Neuronal stem cell (in vitro differentiated cells): ENCODE results near the gene CASKIN2.
A peak's percentile ranks its signal among the peaks of the same experiment; 100 is the strongest.

Experiments
- DNase-seq: peaks from one replicate; pipeline ENCODE4 v3.0.0-alpha.2; 2013; ENCODE audit warnings: low spot score
- H2AFZ ChIP-seq: one replicate; pipeline ENCODE4 v1.6.1; 2013; ENCODE audit warnings: mild to moderate bottlenecking, low read length, inconsistent platforms
- H2AK5ac ChIP-seq: 2 replicates; pipeline ENCODE4 v1.6.1; 2013; ENCODE audit warnings: low read depth, mild to moderate bottlenecking, inconsistent platforms, low read length, moderate library complexity, mixed read lengths
- H2BK120ac ChIP-seq: 2 replicates; pipeline ENCODE4 v1.6.1; 2013; ENCODE audit warnings: low read depth, mild to moderate bottlenecking, inconsistent platforms, low read length, moderate library complexity, mixed read lengths
- H2BK12ac ChIP-seq: one replicate; pipeline ENCODE4 v1.6.1; 2013; ENCODE audit warnings: low read length, inconsistent platforms
- H2BK15ac ChIP-seq: 2 replicates; pipeline ENCODE4 v1.6.1; 2013; ENCODE audit warnings: mild to moderate bottlenecking, low read length, inconsistent platforms, mixed read lengths
- H2BK5ac ChIP-seq: one replicate; pipeline ENCODE4 v1.6.1; 2013; ENCODE audit warnings: inconsistent platforms, mild to moderate bottlenecking, low read length, moderate library complexity
- H3K14ac ChIP-seq: one replicate; pipeline ENCODE4 v1.6.1; 2013; ENCODE audit warnings: low read length, inconsistent platforms
- H3K18ac ChIP-seq: 2 replicates; pipeline ENCODE4 v1.6.1; 2013; ENCODE audit warnings: low read length, inconsistent platforms
- H3K23ac ChIP-seq: 2 replicates; pipeline ENCODE4 v1.6.1; 2013; ENCODE audit warnings: low read depth, mild to moderate bottlenecking, mixed read lengths, low read length, inconsistent platforms; ENCODE audit not compliant: poor library complexity
- H3K27ac ChIP-seq: replicated peaks from 3 replicates; pipeline ENCODE4 v1.5.1; 2013; ENCODE audit warnings: low read length, inconsistent platforms
- H3K27me3 ChIP-seq, 3 experiments: 2 replicates each; pipeline ENCODE4 v1.6.1; 2013; ENCODE audit warnings: low read length in 3 of 3, mild to moderate bottlenecking in 2 of 3, inconsistent platforms in 1 of 3, low read depth in 1 of 3, mixed read lengths in 1 of 3, moderate library complexity in 1 of 3; ENCODE audit not compliant: control insufficient read depth in 3 of 3, insufficient read depth in 3 of 3
- H3K36me3 ChIP-seq, 2 donors: replicated peaks in 1 of 2; 2 replicates each; pipeline ENCODE4 v1.6.1; 2013; ENCODE audit warnings: low read length in 2 of 2; ENCODE audit not compliant: control insufficient read depth in 2 of 2, insufficient read depth in 2 of 2
- H3K4ac ChIP-seq: 2 replicates; pipeline ENCODE4 v1.6.1; 2013; ENCODE audit warnings: inconsistent platforms, mild to moderate bottlenecking, low read length, moderate library complexity
- H3K4me1 ChIP-seq, 2 donors: 1 replicate in 1 of 2; 2 replicates in 1 of 2; pipeline ENCODE4 v1.6.1; 2013; ENCODE audit warnings: low read length in 2 of 2, low read depth in 1 of 2; ENCODE audit not compliant: control insufficient read depth in 2 of 2, insufficient read depth in 1 of 2
- H3K4me2 ChIP-seq: one replicate; pipeline ENCODE4 v1.6.1; 2013; ENCODE audit warnings: mild to moderate bottlenecking, low read length, inconsistent platforms; ENCODE audit not compliant: insufficient read depth, poor library complexity, severe bottlenecking
- H3K4me3 ChIP-seq, 2 donors: 2 replicates each; pipeline ENCODE4 v1.5.1; 2013; ENCODE audit warnings: low read length in 2 of 2, mild to moderate bottlenecking in 2 of 2, inconsistent platforms in 1 of 2, moderate library complexity in 1 of 2
- H3K79me1 ChIP-seq: one replicate; pipeline ENCODE4 v1.6.1; 2013; ENCODE audit warnings: low read depth, mild to moderate bottlenecking, inconsistent platforms, low read length, moderate library complexity
- H3K9ac ChIP-seq: one replicate; pipeline ENCODE4 v1.6.1; 2013; ENCODE audit warnings: mild to moderate bottlenecking, low read depth, low read length, inconsistent platforms; ENCODE audit not compliant: poor library complexity
- H3K9me3 ChIP-seq, 2 donors: replicated peaks in 1 of 2; 2 replicates each; pipeline versions ENCODE3 to v1.6.1; 2013; ENCODE audit warnings: low read length in 2 of 2, mild to moderate bottlenecking in 2 of 2, inconsistent platforms in 1 of 2, low read depth in 1 of 2, mixed read lengths in 1 of 2, moderate library complexity in 1 of 2; ENCODE audit not compliant: control insufficient read depth in 2 of 2, insufficient read depth in 1 of 2
- H4K8ac ChIP-seq: one replicate; pipeline ENCODE4 v1.6.1; 2013; ENCODE audit warnings: low read depth, mild to moderate bottlenecking, inconsistent platforms, low read length, moderate library complexity
- H4K91ac ChIP-seq: one replicate; pipeline ENCODE4 v1.6.1; 2013; ENCODE audit warnings: low read length, low read depth, mild to moderate bottlenecking, inconsistent platforms; ENCODE audit not compliant: poor library complexity
- WGBS, 2 donors: extraction: QIAGEN DNeasy Blood & Tissue Kit; methylation state at CpG; one replicate each; pipeline ENCODE4 v1.1.7; 2013; ENCODE audit warnings: missing lambda C conversion rate in 2 of 2, mixed read lengths in 1 of 2; ENCODE audit not compliant: insufficient read length in 2 of 2, insufficient replicate concordance in 1 of 2; ENCODE audit errors: extremely low coverage in 2 of 2; 5-methylcytosine and 5-hydroxymethylcytosine counted together

CASKIN2 gene

DNA sequence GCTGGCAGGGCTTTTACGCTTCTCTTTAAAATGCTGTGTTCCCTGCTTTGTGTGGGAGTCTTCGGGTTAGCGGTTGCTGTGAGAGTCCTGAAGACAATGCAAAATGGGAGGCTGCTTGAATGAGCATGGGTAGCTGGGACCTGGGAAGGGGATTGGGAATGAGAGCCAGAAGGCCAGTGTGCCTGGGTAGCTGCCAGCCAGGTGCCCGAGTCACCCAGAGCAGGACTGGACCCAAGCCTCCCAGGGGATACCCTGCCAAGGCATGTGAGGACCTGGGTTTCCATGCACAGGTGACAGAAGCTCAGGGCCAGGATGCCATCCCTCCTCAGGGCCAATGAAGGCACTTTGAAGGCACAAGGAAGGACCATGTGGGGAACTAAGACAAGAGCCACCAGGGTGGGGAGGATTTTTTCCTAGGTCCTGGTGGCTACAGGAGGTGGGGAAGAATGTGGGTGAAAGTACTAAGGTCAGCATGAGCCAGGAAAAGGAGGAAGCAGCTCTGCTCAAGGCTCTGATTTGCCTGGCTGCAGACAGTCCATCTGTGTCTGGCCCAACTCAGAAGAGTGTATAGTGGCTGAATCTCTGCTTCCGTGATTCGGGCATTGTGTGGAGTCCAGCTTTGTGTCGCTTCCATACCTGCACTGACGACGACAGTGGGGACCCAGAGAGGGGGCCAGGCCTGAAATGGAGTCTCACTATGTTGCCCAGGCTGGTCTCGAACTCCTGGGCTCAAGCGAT, 38.4 kb downstream of the CASKIN2 start:
- Histone ChIP-seq H2BK12ac (no peak overlapping the region), H4K91ac (no peak overlapping the region), H2BK120ac (no peak overlapping the region), H3K79me1 (no peaks in the 10 kb centered on the region), H3K4ac (no peak overlapping the region), H3K18ac (peak overlapping the region; percentile 29), H2BK15ac (peak overlapping the region; percentile 33), H3K27me3 (no peaks in the 10 kb centered on the region), H2BK5ac (peak overlapping the region; percentile 15), H3K4me2 (no peak overlapping the region), H3K9me3 (no peaks in the 10 kb centered on the region), H2AK5ac (peak overlapping the region; percentile 90), H2AFZ (peak overlapping the region; percentile 43), H3K9ac (no peak overlapping the region), H3K4me1 (peaks cover 41 to 46% of the 10 kb centered on the region in 2 donors), H3K14ac (no peak overlapping the region), H3K4me3 (peak overlapping the region in 1 of 2 donors; percentile 30), H4K8ac (no peak overlapping the region), H3K27ac (peak overlapping the region; percentile 48), H3K23ac (no peak overlapping the region), H3K36me3 (peaks cover 6 to 33% of the 10 kb centered on the region in 2 donors)
- no peak for DNase-seq
- WGBS, 2 donors: no CpG with 5 or more reads among the region's 11 CpGs

DNA sequence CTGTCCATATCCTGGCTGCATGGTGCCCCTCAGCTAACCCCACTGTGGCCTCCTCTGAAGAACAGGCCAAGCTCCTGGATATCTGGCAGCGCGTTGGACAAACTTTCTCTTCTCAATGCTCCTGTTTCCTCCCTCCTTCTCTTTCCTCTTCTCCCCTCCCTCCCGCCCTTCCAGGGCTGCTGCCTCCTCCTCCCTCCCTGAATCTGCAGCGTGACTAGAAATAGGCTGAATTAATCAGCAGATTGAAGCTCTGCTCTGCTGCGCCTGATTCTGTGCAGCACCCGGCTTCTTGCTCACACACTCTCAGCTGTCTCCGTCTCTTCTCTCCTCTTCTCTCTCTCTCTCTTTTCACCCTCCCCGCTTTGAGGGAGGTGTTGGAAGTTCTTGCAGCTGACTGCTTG, 39.1 kb downstream of the CASKIN2 start:
- Histone ChIP-seq H3K4me2 (no peak overlapping the region), H2BK120ac (no peak overlapping the region), H2BK15ac (no peak overlapping the region), H2BK5ac (no peak overlapping the region), H3K27ac (peak overlapping the region; percentile 48), H3K18ac (peak overlapping the region; percentile 84), H3K4me1 (peaks cover 41% of the 10 kb centered on the region in 2 donors), H4K8ac (no peak overlapping the region), H3K27me3 (no peaks in the 10 kb centered on the region), H2AK5ac (peak overlapping the region; percentile 76), H3K36me3 (peaks cover 6 to 38% of the 10 kb centered on the region in 2 donors), H4K91ac (no peak overlapping the region), H2AFZ (peak overlapping the region; percentile 43), H3K9me3 (no peaks in the 10 kb centered on the region), H3K4ac (no peak overlapping the region), H3K9ac (no peak overlapping the region), H3K14ac (no peak overlapping the region), H3K23ac (no peak overlapping the region), H3K4me3 (peak overlapping the region in 1 of 2 donors; percentile 30), H2BK12ac (no peak overlapping the region), H3K79me1 (no peaks in the 10 kb centered on the region)
- DNase-seq: no peak
- WGBS, 2 donors: no CpG with 5 or more reads among the region's 8 CpGs

DNA sequence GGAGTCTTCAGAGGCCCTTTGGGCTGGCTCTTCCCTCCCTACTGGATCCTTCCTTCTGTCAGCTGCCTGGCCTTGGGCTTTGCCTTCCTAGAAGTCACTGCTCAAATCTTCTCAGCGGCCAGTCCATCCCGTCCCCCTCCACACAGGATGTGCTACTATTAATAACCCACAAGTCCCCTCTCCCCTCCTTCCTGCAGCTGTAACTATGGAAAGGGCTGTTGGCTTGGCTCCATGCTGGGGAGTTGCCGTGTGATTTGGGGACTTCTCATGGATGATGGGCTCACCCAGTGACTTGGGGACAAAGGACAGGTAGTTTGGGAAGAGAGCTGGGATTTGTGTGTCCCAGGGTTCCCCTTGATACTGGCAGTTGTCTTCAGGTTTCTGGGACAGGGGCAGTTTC, 39.5 kb downstream of the CASKIN2 start:
- Histone ChIP-seq H2AK5ac (peak overlapping the region; percentile 76), H4K8ac (no peak overlapping the region), H3K9me3 (no peaks in the 10 kb centered on the region), H3K79me1 (no peaks in the 10 kb centered on the region), H3K4me1 (peaks cover 37 to 39% of the 10 kb centered on the region in 2 donors), H3K4ac (no peak overlapping the region), H3K9ac (peak overlapping the region; percentile 45), H3K4me2 (no peak overlapping the region), H3K23ac (peak overlapping the region; percentile 6), H3K18ac (peak overlapping the region; percentile 84), H3K27ac (peak overlapping the region; percentile 48), H2BK120ac (no peak overlapping the region), H3K4me3 (peak overlapping the region in 1 of 2 donors; percentile 17), H4K91ac (peak overlapping the region; percentile 22), H2BK5ac (no peak overlapping the region), H3K14ac (no peak overlapping the region), H2BK15ac (peak overlapping the region; percentile 92), H2BK12ac (peak overlapping the region; percentile 47), H2AFZ (peak overlapping the region; percentile 41), H3K36me3 (peaks cover 6 to 40% of the 10 kb centered on the region in 2 donors), H3K27me3 (no peaks in the 10 kb centered on the region)
- WGBS, 2 donors: no CpG with 5 or more reads among the region's 3 CpGs
- no peak for DNase-seq

DNA sequence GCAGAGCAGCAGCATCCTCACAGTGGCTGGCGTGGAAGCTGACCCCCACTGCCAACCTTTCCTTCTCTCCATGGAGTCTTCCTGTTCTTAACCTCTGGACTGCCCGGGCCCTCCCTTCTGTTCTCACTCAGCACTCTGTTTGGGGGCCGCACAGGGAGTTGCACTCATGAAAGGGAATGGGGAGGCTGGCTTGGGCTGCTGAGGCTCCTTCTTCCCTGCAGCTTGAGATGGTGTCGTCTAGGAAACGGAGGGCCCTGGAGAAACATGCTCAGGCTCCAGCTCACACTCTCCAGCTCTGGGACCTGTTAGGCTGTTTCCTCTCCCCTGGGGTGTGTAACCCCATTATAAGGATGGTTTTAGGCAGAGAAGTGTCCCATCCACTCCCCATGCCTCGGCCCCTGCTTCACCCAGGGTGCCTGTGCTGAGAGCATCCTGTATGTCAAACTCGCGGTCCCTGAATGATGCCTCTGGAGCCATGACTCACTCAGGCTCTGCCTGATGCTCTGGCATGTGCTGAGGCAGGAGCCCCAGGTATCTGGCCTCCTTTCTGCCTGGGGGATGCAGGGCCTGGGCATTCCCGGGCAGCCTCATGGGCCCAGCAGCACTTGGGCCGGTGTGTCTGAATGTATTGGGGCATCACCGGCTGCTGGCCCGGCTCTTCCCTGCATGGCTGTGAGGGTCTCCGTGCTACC, 40.0 kb downstream of the CASKIN2 start:
- H4K91ac ChIP-seq: no peak overlapping the region
- no peak overlapping the region for H3K4me2 ChIP-seq
- peak overlapping the region; percentile 61 for H3K27ac ChIP-seq
- H2BK5ac ChIP-seq: no peak overlapping the region
- H2AFZ ChIP-seq: no peak overlapping the region
- H3K4me3 ChIP-seq: peak overlapping the region in 1 of 2 donors; percentile 3
- H2AK5ac ChIP-seq: peak overlapping the region; percentile 76
- no peak overlapping the region for H3K4ac ChIP-seq
- peak overlapping the region; percentile 34 for H3K9ac ChIP-seq
- no peaks in the 10 kb centered on the region for H3K9me3 ChIP-seq
- H4K8ac ChIP-seq: no peak overlapping the region
- peak overlapping the region; percentile 84 for H2BK120ac ChIP-seq
- H3K18ac ChIP-seq: peak overlapping the region; percentile 94
- no CpG with 5 or more reads among the region's 13 CpGs for WGBS, 2 donors
- H3K27me3 ChIP-seq: no peaks in the 10 kb centered on the region
- H2BK15ac ChIP-seq: peak overlapping the region; percentile 92
- H3K23ac ChIP-seq: peak overlapping the region; percentile 6
- no peak for DNase-seq
- no peaks in the 10 kb centered on the region for H3K79me1 ChIP-seq
- no peak overlapping the region for H2BK12ac ChIP-seq
- no peak overlapping the region for H3K14ac ChIP-seq
- peaks cover 34 to 39% of the 10 kb centered on the region in 2 donors for H3K4me1 ChIP-seq
- peaks cover 6 to 40% of the 10 kb centered on the region in 2 donors for H3K36me3 ChIP-seq
